Measurements from ENCODE around the gene CMPK1. TPM values are rescaled to one million over a fixed set of nuclear protein-coding genes. Genes with fewer than 3 reads are reported as not detected.

Gene CMPK1
- total and polyA plus RNA-seq, 12 donors = 41.4 to 81.5 (median 74.7) TPM

DNA sequence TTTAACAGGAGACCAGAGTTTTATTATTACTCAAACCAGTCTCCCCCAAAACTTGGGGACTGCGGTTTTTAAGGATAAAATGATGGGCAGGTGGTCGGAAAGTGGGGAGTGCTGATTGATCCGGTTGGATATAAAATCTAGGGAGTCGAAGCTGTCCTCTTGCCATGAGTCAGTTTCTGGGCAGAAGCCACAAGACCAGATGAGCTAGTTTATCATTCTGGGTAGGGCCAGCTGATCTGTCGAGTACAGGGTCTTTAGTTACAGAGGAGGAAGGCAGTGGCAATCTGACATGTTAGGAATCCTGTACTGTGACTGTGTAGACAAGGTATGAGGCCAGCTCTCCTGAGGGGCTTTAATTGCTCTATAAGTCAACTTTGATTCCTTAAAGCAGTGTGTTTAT lies 59.6 kb downstream of the CMPK1 start:
- H3K36me3 ChIP-seq = no peaks in the 10 kb centered on the region
- TF ChIP-seq, protein P1, sequence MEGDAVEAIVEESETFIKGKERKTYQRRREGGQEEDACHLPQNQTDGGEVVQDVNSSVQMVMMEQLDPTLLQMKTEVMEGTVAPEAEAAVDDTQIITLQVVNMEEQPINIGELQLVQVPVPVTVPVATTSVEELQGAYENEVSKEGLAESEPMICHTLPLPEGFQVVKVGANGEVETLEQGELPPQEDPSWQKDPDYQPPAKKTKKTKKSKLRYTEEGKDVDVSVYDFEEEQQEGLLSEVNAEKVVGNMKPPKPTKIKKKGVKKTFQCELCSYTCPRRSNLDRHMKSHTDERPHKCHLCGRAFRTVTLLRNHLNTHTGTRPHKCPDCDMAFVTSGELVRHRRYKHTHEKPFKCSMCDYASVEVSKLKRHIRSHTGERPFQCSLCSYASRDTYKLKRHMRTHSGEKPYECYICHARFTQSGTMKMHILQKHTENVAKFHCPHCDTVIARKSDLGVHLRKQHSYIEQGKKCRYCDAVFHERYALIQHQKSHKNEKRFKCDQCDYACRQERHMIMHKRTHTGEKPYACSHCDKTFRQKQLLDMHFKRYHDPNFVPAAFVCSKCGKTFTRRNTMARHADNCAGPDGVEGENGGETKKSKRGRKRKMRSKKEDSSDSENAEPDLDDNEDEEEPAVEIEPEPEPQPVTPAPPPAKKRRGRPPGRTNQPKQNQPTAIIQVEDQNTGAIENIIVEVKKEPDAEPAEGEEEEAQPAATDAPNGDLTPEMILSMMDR (IDR thresholded peaks at IDR 0.05) = no peak
- H3K9me3 ChIP-seq = no peaks in the 10 kb centered on the region
- no peak overlapping the region for H3K4me3 ChIP-seq
- DNase-seq (no peak), ATAC-seq (no peak)
- intact Hi-C loops (cut with DNase I) = no loop called here
- H3K27me3 ChIP-seq = peaks cover 0 to 38% (median 15%) of the 10 kb centered on the region in 7 donors
- peaks cover 0 to 9% (median 0%) of the 10 kb centered on the region in 9 donors for H3K4me1 ChIP-seq
- WGBS, 2 donors = 71 to 76% methylated on average over 5 of the region's 5 CpGs
- no peak overlapping the region for H3K27ac ChIP-seq

DNA sequence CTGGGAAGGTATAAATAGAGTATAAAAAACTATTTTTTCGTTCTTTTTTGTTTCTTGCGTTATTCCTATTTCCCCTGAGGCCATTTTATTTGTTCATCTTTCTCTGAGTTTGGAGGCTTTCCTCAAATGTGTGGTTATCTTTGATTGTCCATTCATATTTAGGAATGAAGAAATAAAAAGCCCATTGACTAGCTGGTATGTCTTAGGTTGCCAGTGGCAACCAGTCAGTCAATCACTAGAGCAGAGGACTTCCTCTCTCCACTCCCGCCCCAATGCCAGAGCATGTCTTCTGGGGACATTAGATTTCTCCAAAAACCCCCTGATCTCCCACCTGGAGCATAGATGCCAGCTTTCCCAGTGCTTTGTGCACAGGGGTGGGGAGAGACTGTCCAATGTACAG lies 61.8 kb downstream of the CMPK1 start:
- Histone ChIP-seq H3K27me3 (peaks cover 0 to 54% (median 17%) of the 10 kb centered on the region in 7 donors), H3K4me1 (no peaks in the 10 kb centered on the region)
- WGBS, 2 donors = 74 to 84% methylated on average over 3 of the region's 3 CpGs

DNA sequence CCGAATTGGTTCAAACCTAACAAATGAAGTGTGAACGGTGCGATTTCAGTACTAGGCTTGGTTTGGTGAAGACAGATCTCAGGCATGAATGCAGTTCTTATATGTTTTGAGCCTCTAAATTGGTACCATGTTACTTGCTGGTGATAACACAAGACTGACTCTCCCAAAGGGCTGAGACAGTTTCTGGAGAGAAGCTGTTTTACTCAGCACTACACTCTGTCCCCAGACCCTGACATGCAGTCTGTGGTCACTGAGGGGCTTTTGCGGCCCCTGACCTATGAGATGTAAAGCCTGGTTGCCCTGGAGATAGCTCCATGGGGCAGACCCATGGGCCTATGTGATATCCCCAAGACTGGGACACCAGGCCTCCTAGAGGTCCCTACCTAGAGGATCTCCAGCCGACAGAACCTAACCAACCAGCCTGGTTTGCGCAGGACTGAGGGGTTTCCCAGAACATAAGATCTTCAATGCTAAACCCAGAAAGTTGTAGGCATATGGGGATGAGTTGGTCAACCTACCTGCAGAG lies 63.1 kb downstream of the CMPK1 start:
- H3K27ac ChIP-seq = no peak overlapping the region
- no peaks in the 10 kb centered on the region for H3K36me3 ChIP-seq
- TF ChIP-seq, protein P1 (IDR thresholded peaks at IDR 0.05) = no peak
- DNase-seq (no peak), ATAC-seq (no peak)
- H3K4me3 ChIP-seq = no peak overlapping the region
- peaks cover 0 to 62% (median 28%) of the 10 kb centered on the region in 7 donors for H3K27me3 ChIP-seq
- intact Hi-C loops (cut with DNase I) = no loop called here
- H3K4me1 ChIP-seq = no peaks in the 10 kb centered on the region
- WGBS, 2 donors = 94 to 98% methylated on average over 6 of the region's 6 CpGs
- no peaks in the 10 kb centered on the region for H3K9me3 ChIP-seq

More for the DNA sequence above, 61.8 kb downstream of the CMPK1 start:
- H3K9me3 ChIP-seq = no peaks in the 10 kb centered on the region
- no peak for DNase-seq
- TF ChIP-seq, protein P1 (IDR thresholded peaks at IDR 0.05) = no peak
- H3K27ac ChIP-seq = no peak overlapping the region
- ATAC-seq = no peak
- intact Hi-C loops (cut with DNase I) = no loop called here
- no peak overlapping the region for H3K4me3 ChIP-seq
- H3K36me3 ChIP-seq = no peaks in the 10 kb centered on the region

DNA sequence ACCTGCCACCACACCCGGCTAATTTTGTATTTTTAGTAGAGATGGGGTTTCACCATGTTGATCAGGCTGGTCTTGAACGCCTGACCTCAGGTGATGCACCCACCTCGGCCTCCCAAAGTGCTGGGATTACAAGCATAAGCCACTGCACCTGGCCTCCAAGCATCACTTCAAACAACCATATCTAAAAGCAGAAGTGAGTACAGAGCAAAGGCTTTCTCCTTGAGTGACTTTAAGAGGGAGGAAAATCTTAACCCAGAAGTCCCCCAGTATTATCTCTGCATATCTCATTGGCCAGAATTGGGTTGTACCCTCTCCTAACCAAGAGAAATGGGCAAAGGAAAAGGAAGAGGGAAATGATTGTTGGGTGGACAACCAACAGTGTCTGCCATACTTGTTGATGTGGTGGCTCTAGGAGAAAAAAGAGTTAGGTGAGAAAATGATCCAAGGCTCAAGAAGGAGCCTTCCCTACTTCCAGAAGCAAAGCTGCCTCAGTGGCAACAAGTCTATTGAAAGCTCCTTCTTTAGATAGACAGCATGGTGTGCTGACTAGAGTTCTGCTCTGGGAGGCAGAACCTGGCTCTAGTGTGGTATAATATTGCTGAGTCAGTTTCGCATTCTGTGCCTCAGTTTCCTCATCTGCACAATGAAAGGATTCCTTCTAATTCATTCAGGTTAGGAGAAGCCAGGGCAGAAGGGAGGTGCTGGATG lies 65.7 kb downstream of the CMPK1 start:
- no peaks in the 10 kb centered on the region for H3K36me3 ChIP-seq
- H3K27me3 ChIP-seq = peaks cover 0 to 80% (median 43%) of the 10 kb centered on the region in 7 donors
- H3K4me3 ChIP-seq = no peak overlapping the region
- intact Hi-C loops (cut with DNase I) = no loop called here
- H3K9me3 ChIP-seq = no peaks in the 10 kb centered on the region
- no peak overlapping the region for H3K27ac ChIP-seq
- no peaks in the 10 kb centered on the region for H3K4me1 ChIP-seq
- TF ChIP-seq, protein P1 (IDR thresholded peaks at IDR 0.05) = no peak
- DNase-seq (no peak), ATAC-seq (no peak)
- WGBS, 2 donors = 81 to 87% methylated on average over 4 of the region's 4 CpGs

Measured in heart right ventricle (tissue), 16 donors.